ENCODE measurements around the gene ATP6V0C.

DNA sequence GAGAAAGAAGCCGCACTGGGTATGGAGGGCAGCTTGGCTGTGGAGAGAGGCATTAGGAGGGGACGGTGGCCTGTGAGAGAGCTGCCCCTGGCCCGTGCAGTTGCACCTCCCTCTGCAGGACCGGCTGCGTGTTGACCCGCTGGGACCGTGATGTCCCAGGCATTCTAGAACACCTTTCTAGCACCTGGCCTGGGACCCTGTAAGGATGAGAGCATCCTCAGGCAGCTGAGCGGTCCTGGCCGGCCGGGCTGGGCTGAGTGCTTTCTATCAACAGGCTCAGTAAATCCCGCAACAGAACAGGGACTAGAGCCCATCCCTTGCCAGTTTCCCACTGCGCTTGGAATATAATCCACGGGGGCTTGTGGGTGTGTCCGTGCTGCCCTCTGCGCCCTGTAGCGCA lies 24.2 kb upstream of the ATP6V0C start:
- TF ChIP-seq GATA2 (IDR thresholded peaks at IDR 0.05; ENCODE audit: low read depth, low read length): no peak
- TF ChIP-seq GATA3 (IDR thresholded peaks at IDR 0.05; ENCODE audit: low read depth, low read length): no peak

Measured in SH-SY5Y (cell line).